ENCODE data around the gene MRPL1.

DNA sequence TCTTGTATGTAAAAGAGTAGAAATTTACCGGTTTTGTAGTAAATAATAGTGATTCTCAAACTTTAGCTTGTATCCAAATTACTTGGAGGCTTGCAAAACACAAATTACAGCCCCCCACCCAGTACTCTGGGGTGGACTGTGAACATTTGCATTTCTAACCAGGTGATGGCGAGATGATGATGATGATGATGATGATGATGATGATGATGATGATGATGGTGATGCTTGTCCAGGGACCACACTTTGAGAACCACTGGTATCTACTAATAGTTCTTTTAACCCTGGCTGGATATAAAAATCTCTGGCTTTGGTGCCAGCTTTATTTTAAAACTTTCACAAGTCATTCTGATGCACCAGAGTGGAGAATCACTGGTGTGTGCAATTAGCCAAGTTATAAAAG is 96.3 kb downstream of the MRPL1 start:
- TF ChIP-seq HNRNPUL1 (IDR thresholded peaks at IDR 0.05; ENCODE audit: low read length), result no peak
- TF ChIP-seq, protein P1, sequence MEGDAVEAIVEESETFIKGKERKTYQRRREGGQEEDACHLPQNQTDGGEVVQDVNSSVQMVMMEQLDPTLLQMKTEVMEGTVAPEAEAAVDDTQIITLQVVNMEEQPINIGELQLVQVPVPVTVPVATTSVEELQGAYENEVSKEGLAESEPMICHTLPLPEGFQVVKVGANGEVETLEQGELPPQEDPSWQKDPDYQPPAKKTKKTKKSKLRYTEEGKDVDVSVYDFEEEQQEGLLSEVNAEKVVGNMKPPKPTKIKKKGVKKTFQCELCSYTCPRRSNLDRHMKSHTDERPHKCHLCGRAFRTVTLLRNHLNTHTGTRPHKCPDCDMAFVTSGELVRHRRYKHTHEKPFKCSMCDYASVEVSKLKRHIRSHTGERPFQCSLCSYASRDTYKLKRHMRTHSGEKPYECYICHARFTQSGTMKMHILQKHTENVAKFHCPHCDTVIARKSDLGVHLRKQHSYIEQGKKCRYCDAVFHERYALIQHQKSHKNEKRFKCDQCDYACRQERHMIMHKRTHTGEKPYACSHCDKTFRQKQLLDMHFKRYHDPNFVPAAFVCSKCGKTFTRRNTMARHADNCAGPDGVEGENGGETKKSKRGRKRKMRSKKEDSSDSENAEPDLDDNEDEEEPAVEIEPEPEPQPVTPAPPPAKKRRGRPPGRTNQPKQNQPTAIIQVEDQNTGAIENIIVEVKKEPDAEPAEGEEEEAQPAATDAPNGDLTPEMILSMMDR (IDR thresholded peaks at IDR 0.05 in 2 of 3, conservative IDR thresholded peaks at IDR 0.05 in 1 of 3; ENCODE audit: insufficient read depth in 2 of 3, low read depth in 1 of 3, low read length in 3 of 3), result no peak
- no peak for TF ChIP-seq ARHGAP35 (IDR thresholded peaks at IDR 0.05; ENCODE audit: partially characterized antibody)
- no peak for TF ChIP-seq AFF4 (CRISPR knock-in tag; IDR thresholded peaks at IDR 0.05)
- no peak for TF ChIP-seq YY1 (IDR thresholded peaks at IDR 0.05; ENCODE audit: borderline replicate concordance in 1 of 3, control insufficient read depth in 1 of 3, extremely low read depth in 1 of 3, insufficient read depth in 3 of 3, insufficient read length in 1 of 3, insufficient replicate concordance in 2 of 3, low read depth in 1 of 3, low read length in 2 of 3)
- TF ChIP-seq SRSF1 (IDR thresholded peaks at IDR 0.05; ENCODE audit: low read depth, low read length), result no peak
- TF ChIP-seq NFIC (IDR thresholded peaks at IDR 0.05), result no peak
- no peak for TF ChIP-seq BCL6 (CRISPR knock-in tag; IDR thresholded peaks at IDR 0.05)
- TF ChIP-seq EZH2 (IDR thresholded peaks at IDR 0.05; ENCODE audit: borderline replicate concordance, low read depth, low read length), result no peak
- no peak for TF ChIP-seq ZNF57 (CRISPR knock-in tag; IDR thresholded peaks at IDR 0.05)
- no peak for TF ChIP-seq KAT8 (IDR thresholded peaks at IDR 0.05; ENCODE audit: low read depth)
- no peak for TF ChIP-seq TFAM (CRISPR knock-in tag; conservative IDR thresholded peaks at IDR 0.05)

Measured in K562 (cell line).